CMK (cell line): Measurements from ENCODE around the gene DLG5.

Experiments used
- DNase-seq: peaks from one replicate; pipeline ENCODE4 v3.0.0-alpha.2; 2010; ENCODE audit warnings: low read depth

The DLG5 gene

DNA sequence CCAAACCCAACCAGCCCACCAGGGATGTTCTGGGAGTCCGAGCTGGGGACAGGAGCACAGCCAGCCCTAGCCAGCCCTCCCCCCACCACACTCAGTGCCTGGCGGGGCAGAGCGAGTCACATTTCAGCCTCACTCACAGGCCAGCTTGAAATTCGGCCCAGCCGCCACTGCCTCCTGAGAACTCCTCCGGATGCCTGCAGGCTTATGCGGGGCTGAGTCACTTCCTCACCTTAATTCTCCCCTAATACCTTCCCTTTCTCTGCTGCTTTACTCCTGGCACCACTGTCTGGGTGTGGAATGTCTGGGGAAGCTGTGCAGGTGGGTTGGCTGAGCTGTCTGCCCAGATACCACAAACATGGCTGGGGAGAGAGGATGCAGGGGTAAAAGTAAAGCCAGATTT, 22.6 kb upstream of the DLG5 start:
- no peak for DNase-seq

DNA sequence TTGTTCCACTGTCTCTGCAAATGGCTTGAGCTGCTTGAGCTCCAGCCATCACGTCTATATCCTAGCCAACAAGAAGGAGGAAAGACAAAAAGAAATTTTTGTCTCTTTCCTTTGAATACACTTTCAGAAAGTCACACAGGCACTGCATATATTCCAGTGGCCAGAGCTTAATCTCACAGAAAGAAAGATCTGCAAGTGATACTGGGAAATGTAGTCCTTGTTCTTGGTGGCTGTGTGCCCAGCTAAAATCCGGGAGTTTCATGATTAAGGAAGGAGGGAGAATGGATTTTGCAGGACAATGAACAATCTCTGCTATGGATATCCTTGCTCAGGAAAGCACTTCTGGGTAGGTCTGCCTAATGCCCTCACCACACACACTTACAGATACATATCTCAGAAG, 19.5 kb upstream of the DLG5 start:
- no peak for DNase-seq

DNA sequence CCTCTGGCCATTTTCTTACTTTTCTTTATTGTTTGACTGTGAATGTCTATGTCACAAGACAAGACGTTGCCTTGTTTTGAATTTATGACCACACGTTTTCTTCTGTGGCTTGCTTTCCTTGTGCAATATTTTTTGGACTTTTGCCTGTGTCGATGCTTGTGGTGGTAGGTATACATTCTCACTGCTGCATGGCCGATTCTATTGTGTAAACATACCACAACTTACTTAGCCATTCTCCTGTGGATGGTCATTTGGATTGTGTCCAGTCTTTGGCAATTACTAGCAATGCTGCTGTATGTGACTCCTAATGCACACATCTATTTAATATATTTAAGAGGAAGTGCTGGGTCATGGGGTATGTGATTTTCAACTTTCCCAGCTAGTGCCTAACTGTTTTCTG, 18.0 kb upstream of the DLG5 start:
- no peak for DNase-seq

DNA sequence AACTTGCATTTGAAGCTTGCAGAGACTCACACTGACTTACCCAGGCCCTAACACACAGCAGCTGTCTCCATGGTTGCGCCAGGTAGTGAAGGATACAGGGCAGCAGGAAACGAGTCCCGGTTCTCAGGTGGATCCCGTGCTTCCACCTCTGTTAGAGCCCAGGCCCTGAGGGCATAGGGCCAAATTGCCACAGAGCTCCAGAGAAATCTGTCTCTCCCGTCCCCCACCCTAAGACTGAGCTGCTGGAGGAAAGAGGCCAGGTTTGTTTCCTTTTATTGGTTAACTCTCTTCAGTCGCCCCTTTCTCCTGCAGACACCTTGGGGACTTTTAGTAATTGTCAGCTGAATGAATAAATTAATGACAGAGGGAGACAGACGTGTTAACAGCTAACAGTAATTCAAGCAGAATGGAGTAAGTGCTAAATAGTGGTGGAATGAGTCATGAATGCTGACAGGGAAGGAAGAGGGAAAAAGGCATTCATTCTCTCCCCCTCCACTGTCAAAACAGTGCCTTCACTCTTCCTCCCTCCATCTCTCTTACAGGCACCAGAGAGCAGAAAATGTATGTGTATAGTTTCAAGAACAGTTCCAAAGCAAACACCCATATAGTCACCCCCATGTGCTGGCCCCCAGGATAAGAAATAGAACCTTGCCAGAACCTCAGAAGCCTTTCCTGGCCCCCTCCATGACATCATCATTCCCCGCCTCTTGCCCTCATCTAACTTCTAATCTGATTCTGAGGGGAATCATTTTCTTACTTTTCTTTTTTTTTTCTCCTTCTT, 16.8 kb upstream of the DLG5 start:
- no peak for DNase-seq

DNA sequence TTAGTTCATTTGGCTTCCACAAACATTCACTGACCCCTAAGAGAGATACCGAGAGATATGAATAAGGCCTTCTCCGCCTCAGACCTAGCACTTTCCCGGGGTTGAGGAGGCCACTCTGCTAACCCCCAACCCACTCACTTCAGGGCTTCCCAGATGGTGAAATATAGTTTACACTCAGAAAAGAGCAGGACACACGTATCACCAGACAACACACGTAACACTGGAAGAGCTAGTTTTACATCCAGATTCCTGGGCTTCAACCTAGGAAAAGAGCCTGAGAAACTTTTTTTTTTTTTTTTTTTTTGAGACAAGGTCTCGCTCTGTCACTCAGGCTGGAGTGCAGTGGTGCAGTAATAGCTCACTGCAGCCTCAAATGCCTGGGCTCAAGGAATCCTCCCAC, 15.2 kb upstream of the DLG5 start:
- DNase-seq: no peak

DNA sequence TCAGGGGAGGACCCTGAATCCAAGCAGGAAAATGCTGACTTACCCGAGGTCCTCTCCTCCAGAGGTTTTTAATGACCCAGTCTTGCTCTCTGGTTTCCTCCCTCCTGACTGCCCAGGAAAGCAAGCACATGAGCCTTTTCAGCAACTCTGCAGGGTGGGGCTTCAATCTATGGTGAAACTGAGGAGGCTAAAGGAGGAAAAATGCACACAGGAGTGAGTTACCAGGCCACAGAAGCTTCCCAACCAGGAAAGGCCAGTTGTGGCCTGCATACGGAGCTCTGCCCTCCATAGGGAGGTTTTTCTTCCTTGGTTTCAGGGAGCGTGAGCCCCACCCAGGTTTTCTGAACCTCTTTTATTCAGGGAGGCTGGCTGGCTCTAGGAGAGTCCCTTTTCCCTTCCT, 14.1 kb upstream of the DLG5 start:
- DNase-seq: no peak

DNA sequence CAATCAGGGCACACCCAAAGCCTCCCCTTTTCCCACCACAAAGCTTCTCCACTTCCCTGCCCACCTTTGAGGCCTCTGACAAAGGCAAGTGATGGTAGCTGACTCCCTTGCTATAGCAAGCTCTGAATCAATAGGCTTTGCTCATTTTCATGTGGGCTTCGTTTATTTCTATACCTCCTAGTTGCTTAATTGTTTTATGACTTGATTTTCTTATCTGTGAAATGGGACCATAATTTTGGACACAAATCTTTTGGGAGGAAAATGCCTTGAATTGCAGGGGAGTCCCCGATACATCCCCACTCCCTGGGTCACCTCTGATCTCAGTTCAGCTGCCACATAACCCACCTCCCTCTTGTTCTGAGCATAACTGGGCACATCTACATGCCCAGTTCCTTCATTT, 13.7 kb upstream of the DLG5 start:
- DNase-seq: no peak

DNA sequence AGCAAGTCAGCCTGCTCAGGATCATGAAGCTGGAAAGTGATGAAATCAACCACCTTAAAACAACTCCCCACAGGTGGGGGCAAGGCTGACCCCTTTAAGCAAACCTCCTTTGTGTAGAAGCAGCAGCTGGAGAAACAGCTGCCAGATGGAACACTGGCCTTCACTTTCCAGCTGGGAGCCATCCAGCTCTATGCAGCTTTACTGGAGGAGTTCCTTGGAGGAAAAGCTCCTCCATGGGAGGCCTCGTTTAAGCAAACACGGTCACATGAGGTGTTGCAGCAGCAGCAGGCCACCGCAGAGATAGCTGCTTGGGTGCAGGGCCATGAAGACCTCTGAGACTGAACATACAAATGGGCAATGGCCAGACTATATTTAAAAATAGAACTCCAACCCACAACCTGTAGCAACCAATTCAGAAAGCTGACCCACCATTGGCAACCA, 13.0 kb upstream of the DLG5 start:
- no peak for DNase-seq

DNA sequence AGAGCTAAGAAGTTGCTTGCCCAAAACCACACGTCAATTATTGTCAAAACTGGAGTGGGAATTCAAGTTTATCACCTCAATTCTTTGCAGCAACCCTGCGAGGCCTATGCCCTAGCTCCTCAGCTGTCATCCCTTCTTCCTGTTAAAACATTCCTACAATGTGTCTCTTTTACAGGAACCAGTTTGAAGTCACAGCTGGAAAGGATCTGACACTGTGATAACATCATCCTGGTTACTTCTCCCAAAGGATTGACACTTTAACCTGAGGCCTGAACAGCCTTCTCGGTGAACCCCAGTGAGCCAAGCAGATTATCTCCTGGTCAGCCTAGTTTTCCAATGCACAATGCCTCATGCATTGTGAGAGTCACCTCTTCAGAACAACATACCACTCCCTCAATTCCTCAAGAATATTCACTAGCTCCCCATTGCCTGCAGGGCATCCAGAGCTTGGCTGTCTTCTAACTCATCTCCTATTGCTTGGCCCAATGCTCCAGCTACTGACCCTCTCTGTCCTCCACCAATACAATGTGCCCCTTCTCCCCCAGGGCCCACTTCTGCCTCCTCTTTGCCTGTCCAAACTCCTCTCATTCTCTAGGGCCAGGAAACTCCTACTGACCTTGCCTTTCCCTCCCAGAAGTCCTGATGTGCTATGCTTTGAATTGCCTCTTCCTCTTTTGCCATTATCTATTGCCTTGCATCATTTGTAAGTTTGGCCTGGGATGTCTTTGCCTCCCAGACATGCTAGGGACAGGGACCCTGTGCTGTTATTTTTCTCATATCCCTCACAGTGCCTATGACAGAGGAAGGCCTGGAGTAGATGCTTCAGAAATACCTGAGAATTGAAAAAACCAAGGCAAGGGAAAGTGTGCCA, 10.4 kb upstream of the DLG5 start:
- no peak for DNase-seq

DNA sequence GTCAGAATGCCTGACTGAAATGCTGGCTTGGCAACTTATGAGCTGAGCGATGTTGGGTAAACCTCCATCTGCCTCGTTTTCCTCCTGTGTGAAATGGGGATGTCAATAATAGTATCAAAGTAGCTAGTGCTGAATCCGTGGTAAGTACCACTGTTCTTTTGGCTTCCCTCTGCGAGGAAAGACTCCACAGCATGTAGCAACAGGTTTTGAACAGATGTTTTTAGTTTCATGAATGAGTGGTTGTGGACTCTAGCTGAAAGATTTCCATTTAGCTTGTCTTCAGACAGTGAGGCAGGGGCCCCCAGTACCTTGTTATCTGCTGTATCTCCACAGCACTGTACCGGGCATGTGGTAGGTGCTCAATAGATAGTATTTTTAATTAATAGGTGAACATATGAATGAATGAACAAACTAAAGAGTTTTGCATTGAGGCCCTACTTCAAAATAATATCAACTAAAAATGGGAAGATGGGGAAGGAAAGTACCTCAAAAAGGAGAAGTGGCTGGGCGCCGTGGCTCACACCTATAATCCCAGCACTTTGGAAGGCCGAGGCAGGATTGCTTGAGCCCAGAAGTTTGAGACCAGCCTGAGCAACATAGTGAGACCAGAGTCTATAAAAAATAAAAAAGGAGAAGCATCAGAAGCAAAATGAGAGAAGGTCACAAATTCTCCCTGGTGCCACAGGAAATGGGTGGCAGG, 5.6 kb upstream of the DLG5 start:
- no peak for DNase-seq

DNA sequence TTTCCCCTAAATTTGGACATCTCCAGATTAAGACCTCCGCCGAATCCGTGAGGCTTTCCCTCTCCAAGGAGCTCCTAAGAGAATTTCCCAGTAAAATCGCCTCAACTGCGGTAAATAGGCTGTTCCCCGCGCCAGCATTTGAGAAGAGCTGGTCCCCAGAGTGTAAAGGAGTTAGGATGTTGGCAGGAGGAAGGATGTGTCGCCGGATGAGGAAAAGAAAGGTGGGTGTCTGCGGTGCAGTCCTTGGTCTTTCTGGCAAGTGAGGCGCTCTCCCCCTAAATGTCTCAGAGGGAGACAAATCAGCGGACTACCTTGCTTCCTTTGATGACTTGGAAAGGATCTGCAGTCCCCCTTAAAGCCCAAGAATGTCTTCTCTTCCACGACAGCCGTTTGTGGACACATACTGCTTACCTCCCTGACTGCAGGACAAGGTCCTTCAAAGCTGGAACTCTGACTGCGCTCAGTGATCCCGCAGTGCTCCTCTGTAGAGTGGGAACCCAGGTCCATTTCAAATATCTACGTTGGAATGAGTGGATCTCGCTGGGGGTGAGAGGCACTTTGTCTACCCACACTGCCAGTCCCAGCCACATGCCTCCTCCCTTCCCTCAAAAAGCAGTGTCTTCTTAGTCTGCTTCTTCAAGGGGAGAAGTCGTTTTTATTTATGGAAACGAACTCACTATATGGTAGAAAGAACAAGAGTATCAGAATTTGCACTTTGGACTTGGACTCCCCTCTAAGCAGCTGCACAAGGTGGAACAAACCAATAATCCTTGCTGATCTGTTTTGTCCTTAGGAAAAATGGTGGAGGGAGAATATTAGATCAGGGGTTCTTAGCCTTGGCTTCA, 1.1 kb upstream of the DLG5 start:
- no peak for DNase-seq

DNA sequence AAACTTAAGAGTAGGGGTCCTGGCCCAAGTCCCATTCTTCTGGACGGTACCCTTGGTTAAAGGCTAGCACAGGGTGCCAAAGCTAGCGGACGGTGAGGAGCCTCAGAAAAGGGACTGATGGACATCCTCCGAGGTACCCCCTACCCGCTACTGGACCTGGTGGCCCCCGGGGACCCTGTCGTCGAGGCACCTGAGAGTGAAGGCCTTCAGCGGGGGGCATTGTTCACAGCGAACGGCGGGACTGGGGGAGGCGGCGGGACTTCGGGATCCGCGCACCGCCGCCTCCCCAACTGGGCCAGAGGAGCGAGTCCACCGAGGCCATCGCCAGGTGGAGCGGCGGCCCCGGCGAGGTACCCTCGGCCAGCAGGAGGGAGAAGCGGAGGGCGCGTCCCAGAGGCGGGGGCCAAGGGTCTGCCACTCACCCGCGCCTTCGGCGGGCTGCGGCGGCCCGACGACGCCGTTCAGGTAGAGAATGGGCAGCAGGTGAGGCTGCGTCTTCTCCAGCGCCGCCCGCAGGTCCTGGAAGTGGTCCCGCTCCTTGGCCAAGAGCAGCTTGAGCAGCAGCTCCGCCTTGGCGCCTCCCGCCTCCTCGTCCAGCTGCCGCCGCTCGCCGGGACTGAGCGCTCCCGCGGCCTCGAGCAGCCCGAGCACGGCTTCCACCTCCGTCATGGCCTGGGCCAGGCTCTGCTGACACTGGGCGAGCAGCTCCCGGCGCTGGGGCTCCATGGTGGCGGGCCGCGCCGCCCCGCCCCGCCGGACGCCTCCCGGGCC, 575 bp downstream of the DLG5 start:
- no peak for DNase-seq

DNA sequence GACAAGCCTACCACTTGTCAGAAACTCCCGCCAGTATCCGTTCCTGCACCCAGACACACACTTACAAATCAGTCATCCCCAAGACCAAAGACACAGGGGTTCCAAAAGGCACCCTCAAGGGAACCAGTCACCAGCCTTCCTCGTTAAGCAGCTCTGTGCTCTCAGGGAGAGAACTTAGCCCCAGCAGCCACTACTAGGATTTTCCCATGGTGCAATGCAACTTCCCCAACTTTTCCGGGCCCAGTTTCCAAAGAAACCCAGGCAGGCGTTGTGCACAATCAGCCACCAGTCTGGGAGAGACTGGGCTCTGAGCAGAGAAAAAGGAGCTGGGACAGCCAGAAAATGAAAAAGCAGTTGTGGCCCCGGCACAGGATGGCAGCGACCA, 1.2 kb downstream of the DLG5 start:
- no peak for DNase-seq

DNA sequence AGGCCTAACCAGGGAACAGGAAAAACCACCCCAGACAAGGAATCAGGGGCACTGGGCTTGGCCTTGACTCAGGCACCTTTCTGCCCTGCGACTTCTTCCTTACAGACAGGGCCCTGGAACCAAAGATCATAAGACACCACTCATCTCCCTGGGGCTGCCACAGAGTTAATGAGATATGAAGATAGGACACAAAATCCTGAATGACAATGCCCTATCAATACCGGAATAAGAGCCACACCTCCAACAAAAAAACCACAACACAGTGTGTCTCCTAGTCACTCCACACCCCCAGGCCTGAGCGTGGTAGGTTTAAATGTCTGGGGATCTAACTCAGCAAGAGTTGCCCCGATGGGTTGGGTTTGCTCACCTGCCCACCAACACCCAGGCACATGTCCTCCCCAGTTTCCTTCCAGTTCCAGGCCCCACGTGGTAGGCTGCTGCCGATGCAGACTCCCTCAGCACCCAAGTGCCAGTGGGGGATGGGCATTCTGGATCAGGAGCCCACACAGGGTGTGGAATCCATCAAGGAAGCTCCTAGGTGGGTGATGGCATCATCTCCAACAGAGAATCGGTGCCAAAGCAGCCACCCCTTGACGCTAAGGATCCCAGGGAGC, 3.9 kb downstream of the DLG5 start:
- DNase-seq: no peak

DNA sequence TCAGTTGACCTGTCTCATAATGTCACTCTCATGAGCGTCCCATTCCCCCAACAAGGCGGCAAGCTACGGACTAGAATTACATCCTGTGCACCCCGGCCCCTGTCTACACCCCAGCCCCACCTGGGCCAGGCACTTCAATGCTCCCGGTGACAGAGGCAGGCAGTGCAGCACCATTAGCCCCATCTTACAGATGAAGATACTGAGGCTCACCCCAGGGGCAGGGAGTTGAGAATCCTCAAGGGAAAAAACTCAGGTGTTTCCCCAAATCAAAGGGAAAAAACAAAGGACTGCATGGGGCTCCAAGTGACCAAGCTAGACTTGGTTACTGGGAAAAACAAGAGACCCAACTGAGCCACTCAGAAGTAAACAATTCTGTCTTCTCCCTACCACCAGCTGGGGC, 4.5 kb downstream of the DLG5 start:
- DNase-seq: no peak

DNA sequence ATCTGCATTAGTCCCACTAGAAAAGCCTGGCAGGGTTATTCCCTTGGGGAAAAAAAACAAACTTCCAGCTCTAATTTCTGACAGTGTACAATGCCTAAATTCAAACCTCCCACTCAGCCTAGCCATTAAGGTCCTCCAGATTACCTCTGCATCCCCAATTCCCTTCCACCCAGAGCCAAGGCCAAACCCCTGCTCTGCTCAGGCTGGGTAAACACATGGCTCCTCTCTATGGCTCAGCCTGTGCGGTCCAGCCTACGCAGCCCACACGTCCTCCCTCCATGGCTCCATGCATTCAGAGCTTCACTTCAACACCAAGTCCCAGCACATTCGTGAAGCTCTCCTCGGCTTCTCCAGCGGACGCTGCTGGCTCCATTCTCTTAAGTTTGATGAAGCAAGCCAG, 5.2 kb downstream of the DLG5 start:
- no peak for DNase-seq

DNA sequence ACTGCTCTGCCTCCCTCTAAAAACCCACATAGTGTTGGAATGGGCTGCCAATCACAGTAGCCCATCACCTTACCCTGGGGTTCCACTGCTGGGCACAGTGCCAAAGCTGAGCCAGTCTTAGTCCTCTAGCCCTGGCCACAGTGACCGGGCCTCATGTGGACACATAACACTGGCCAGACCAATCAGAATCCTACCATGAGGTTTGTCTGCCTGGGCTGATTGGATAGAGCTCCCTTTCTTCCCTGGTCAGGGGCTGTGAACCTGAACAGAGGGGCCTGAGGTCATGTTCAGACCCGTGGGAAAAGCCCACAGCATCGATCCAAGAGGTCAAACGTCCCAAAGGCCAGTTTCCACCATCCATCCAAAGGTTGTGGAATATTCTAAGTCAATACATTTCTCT, 6.1 kb downstream of the DLG5 start:
- no peak for DNase-seq

DNA sequence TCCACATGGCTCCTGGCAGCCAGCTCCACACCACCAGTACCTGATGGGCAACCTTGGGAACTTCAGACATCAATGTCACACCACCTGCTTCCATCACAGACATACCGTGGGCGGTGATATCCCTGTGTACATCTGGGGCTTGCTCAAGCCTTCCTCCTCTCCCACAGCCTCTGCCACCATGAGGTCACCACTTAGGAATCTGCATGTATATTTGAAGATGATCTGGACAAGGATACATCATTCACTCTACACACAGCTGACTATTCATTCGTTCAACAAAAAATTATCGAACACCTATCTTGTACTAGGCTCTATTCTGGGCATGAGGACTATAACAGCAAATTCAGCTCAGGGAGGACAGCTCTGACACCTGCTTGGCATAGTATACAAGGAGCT, 6.8 kb downstream of the DLG5 start:
- DNase-seq: no peak

DNA sequence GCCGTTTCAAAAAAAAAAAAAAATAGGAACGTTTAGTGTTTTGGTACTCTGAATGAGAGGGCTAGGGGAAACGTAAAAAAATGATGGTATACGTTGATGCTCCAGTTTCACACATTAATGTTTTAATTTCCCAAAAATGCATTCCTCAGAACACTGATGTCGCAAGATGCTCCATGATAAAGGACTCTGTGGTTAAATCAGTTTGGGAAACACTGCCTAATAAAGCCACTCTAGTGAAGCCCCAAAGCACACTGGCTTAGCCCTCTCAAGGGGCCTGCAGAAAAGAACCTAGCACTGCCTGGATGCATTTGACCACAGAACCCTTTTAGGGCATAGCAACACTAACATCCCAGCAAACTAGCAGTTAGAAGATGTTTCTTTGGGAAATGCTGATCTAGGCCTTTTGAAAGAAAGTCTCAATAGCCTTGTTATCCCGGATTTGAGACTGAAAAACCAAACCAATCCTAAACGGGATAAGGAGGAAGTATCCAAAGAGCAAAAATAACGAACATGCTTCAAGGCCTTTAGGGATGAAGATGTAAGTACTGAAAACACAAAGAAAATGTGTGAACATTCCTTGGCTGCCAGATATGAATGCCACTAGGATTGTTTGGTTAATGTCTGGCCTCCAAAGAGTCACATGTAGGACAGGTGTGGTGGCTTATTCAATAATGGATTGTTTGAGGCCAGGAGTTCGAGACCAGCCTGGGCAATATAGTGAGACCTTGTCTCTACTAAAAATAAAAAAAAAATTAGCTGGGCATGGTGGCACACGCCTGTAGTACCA, 11.0 kb downstream of the DLG5 start:
- no peak for DNase-seq

DNA sequence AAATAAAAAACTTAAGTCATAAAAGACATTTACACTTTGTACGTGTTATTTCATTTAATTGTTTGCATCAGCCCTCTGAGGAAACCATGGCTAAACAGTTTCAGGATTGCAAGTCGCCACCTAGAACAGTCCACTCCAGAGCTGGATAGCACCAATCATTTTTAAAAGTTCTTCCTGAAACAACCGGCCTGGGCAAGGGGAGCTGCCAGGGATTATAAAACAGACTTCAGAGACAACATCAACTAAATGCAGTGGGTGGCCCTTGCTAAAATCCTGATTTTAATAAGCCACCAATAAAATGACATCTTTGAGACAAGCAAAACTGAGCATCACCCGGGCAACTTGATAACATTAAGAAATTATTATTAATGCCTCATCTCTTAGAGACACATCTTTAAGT, 13.5 kb downstream of the DLG5 start:
- DNase-seq: no peak
